NCI-H526 (cell line): ENCODE data around the gene MSRB3.

ENCODE experiments used
- DNase-seq, 2 experiments: peaks; one replicate each; lab custom pipeline; 2025; lab: John Stamatoyannopoulos, UW

MSRB3 gene

GRCh38 chr12:65325183-65325582 is 46.7 kb downstream of the MSRB3 start:
- DNase-seq = no peak

- no peak for DNase-seq
These were observed 48.1 kb downstream of the MSRB3 start for GRCh38 chr12:65326616-65327015.

GRCh38 chr12:65327207-65328076 is 49.0 kb downstream of the MSRB3 start:
- no peak for DNase-seq

- no peak for DNase-seq
These were observed 51.2 kb downstream of the MSRB3 start for GRCh38 chr12:65329721-65330120.

- DNase-seq = no peak
These were observed 51.8 kb downstream of the MSRB3 start for GRCh38 chr12:65330331-65330730.

- no peak for DNase-seq
These were observed 53.0 kb downstream of the MSRB3 start for GRCh38 chr12:65331456-65331855.

GRCh38 chr12:65333649-65334048 is 55.2 kb downstream of the MSRB3 start:
- no peak for DNase-seq

- no peak for DNase-seq
These were observed 56.0 kb downstream of the MSRB3 start for GRCh38 chr12:65334521-65334920.

- DNase-seq = no peak
These were observed 56.7 kb downstream of the MSRB3 start for GRCh38 chr12:65335021-65335714.

GRCh38 chr12:65335981-65336380 is 57.5 kb downstream of the MSRB3 start:
- DNase-seq = no peak

- DNase-seq = no peak
These were observed 60.7 kb downstream of the MSRB3 start for GRCh38 chr12:65339161-65339560.

GRCh38 chr12:65343230-65343629 is 64.7 kb downstream of the MSRB3 start:
- DNase-seq = no peak

GRCh38 chr12:65343801-65344200 is 65.3 kb downstream of the MSRB3 start:
- DNase-seq = no peak

GRCh38 chr12:65355461-65355860 is 77.0 kb downstream of the MSRB3 start:
- no peak for DNase-seq

GRCh38 chr12:65362234-65363031 is 84.0 kb downstream of the MSRB3 start:
- DNase-seq = no peak

GRCh38 chr12:65364046-65364445 is 85.6 kb downstream of the MSRB3 start:
- no peak for DNase-seq

- no peak for DNase-seq
These were observed 88.9 kb downstream of the MSRB3 start for GRCh38 chr12:65367396-65367795.

- DNase-seq = no peak
These were observed 89.6 kb downstream of the MSRB3 start for GRCh38 chr12:65368055-65368454.

- DNase-seq = no peak
These were observed 94.1 kb downstream of the MSRB3 start for GRCh38 chr12:65372574-65372973.

- no peak for DNase-seq
These were observed 105.8 kb downstream of the MSRB3 start for GRCh38 chr12:65384240-65384639.

- DNase-seq = no peak
These were observed 108.9 kb downstream of the MSRB3 start for GRCh38 chr12:65387396-65387795.

GRCh38 chr12:65389436-65389835 is 111.0 kb downstream of the MSRB3 start:
- DNase-seq = no peak

GRCh38 chr12:65391711-65392110 is 113.2 kb downstream of the MSRB3 start:
- no peak for DNase-seq
